ENCODE data around the gene UCKL1. TPM values are rescaled to one million over a fixed set of nuclear protein-coding genes. Genes with fewer than 3 reads are reported as not detected.

UCKL1 gene
- total RNA-seq, 1 donor from 2014 or later = 27.2 TPM

GRCh38 chr20:63958471-63958870 is 2.3 kb upstream of the UCKL1 start:
- DNase-seq (ENCODE audit: low spot score) = no peak
- H3K27me3 Mint-ChIP-seq (ENCODE audit: low read depth) = no peaks in the 10 kb centered on the region
- H3K36me3 Mint-ChIP-seq (ENCODE audit: low read depth) = peaks cover 4% of the 10 kb centered on the region
- H3K4me1 Mint-ChIP-seq (ENCODE audit: low read depth) = peaks cover 33% of the 10 kb centered on the region
- no peaks in the 10 kb centered on the region for H3K9me3 Mint-ChIP-seq (ENCODE audit: low read depth)
- TF ChIP-seq CTCF (IDR thresholded peaks at IDR 0.05) = no peak
- H3K27ac Mint-ChIP-seq (ENCODE audit: unreplicated experiment) = no peak overlapping the region
- H3K4me3 Mint-ChIP-seq (ENCODE audit: unreplicated experiment) = no peak overlapping the region

GRCh38 chr20:63957690-63958441 is 1.6 kb upstream of the UCKL1 start:
- no peak for TF ChIP-seq CTCF (IDR thresholded peaks at IDR 0.05)
- no peak for DNase-seq (ENCODE audit: low spot score)
- H3K27ac Mint-ChIP-seq (ENCODE audit: unreplicated experiment) = peak overlapping the region; percentile 93
- peaks cover 4% of the 10 kb centered on the region for H3K36me3 Mint-ChIP-seq (ENCODE audit: low read depth)
- H3K9me3 Mint-ChIP-seq (ENCODE audit: low read depth) = no peaks in the 10 kb centered on the region
- peak overlapping the region; percentile 80 for H3K4me3 Mint-ChIP-seq (ENCODE audit: unreplicated experiment)
- no peaks in the 10 kb centered on the region for H3K27me3 Mint-ChIP-seq (ENCODE audit: low read depth)
- H3K4me1 Mint-ChIP-seq (ENCODE audit: low read depth) = peaks cover 37% of the 10 kb centered on the region

GRCh38 chr20:63957004-63957689 is 931 bp upstream of the UCKL1 start:
- Mint-ChIP-seq H3K27me3 (ENCODE audit: low read depth) (no peaks in the 10 kb centered on the region), H3K4me3 (ENCODE audit: unreplicated experiment) (peak overlapping the region; percentile 80), H3K9me3 (ENCODE audit: low read depth) (no peaks in the 10 kb centered on the region), H3K27ac (ENCODE audit: unreplicated experiment) (peak overlapping the region; percentile 93), H3K36me3 (ENCODE audit: low read depth) (peaks cover 4% of the 10 kb centered on the region), H3K4me1 (ENCODE audit: low read depth) (peaks cover 37% of the 10 kb centered on the region)
- no peak for DNase-seq (ENCODE audit: low spot score)
- peak; percentile 60 for TF ChIP-seq CTCF (IDR thresholded peaks at IDR 0.05)

- Mint-ChIP-seq H3K27ac (ENCODE audit: unreplicated experiment) (peak overlapping the region; percentile 93), H3K27me3 (ENCODE audit: low read depth) (no peaks in the 10 kb centered on the region), H3K36me3 (ENCODE audit: low read depth) (peaks cover 3% of the 10 kb centered on the region), H3K4me3 (ENCODE audit: unreplicated experiment) (peak overlapping the region; percentile 80), H3K4me1 (ENCODE audit: low read depth) (peaks cover 37% of the 10 kb centered on the region), H3K9me3 (ENCODE audit: low read depth) (no peaks in the 10 kb centered on the region)
- no peak for DNase-seq (ENCODE audit: low spot score)
- TF ChIP-seq CTCF (IDR thresholded peaks at IDR 0.05) = no peak
These were observed 418 bp upstream of the UCKL1 start for GRCh38 chr20:63956664-63957003.

GRCh38 chr20:63955281-63955826 is 862 bp downstream of the UCKL1 start:
- peaks cover 3% of the 10 kb centered on the region for H3K36me3 Mint-ChIP-seq (ENCODE audit: low read depth)
- TF ChIP-seq CTCF (IDR thresholded peaks at IDR 0.05) = peak; percentile 71
- no peak for DNase-seq (ENCODE audit: low spot score)
- no peaks in the 10 kb centered on the region for H3K27me3 Mint-ChIP-seq (ENCODE audit: low read depth)
- H3K4me1 Mint-ChIP-seq (ENCODE audit: low read depth) = peaks cover 41% of the 10 kb centered on the region
- H3K9me3 Mint-ChIP-seq (ENCODE audit: low read depth) = no peaks in the 10 kb centered on the region
- peak overlapping the region; percentile 79 for H3K4me3 Mint-ChIP-seq (ENCODE audit: unreplicated experiment)
- H3K27ac Mint-ChIP-seq (ENCODE audit: unreplicated experiment) = peak overlapping the region; percentile 77
